Cerebellar cortex (tissue), 1 donor: ENCODE data around the gene REG4.
A peak's percentile ranks its signal among the peaks of the same experiment; 100 is the strongest.

ENCODE experiments used
- DNase-seq: peaks from one replicate; pipeline ENCODE4 v3.0.0-alpha.2; 2015; ENCODE audit warnings: low spot score

Gene REG4

DNA sequence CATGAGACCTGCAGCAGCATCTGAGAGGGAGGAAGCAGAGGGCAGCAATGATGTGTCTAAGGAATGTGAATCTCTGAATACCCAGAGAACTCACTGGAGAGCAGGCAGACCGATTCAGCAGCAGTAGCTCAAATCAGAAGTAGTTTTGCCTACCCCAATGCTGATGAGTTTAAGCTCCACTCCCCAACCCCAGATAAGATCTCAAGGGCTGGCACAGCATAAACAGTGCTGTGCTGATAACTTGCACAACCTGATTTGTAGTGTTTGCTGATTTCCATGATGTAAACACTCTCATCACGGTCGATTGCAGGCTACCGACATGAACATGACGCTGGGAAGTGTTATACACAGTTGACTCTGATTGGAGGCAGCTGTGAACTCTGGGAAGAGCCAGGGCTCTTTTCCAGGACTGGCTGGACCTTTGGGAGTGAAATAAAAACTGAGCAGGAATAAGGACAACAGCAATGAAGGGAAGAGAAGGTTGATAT, 31.3 kb downstream of the REG4 start:
- no peak for DNase-seq

DNA sequence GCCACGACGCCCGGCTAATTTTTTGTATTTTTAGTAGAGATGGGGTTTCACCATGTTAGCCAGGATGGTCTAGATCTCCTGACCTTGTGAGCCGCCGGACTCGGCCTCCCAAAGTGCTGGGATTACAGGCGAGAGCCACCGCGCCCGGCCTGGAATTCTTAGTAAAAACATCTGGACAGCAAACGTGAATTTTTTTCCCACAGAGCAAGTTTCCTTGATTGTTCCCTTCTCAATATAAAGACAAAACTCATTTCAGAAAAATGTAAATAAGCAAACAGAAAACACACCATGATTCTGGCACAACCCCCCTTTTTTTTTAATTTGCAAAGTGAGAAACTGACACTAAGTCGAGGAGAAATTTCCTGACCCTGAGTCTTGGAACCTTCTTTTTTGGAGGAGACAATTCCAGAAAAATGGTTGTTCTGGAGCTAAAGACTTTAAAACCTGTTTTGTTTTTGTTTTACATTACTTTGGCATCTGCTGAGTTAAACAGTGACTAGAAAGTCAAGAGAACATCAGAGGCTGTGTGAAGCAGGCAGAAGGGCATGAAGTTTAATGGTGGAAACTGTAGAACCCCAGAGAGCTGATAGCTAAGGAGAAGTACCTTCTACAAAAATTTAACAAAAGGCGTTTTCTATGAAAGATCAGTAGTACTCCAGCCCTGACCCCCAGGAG, 32.2 kb downstream of the REG4 start:
- DNase-seq, result no peak

DNA sequence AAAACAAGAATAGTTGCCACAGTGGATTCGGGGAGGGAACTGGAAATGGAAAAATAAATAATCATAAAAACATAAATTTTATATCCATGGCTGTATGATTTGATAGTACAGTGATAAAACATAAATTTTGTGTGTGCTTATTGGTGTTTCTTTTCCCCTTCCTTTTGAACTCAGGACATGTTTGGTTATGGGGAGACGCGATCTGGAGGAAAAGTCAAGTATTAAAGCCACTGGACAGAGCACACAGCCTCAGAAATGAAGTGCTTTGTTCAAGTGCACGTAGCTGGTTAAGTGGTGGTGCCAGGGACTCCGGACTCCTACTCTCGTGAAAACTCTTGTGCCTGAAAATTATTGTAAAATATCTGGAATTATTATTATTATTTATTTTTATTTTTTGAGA, 32.9 kb downstream of the REG4 start:
- no peak for DNase-seq

DNA sequence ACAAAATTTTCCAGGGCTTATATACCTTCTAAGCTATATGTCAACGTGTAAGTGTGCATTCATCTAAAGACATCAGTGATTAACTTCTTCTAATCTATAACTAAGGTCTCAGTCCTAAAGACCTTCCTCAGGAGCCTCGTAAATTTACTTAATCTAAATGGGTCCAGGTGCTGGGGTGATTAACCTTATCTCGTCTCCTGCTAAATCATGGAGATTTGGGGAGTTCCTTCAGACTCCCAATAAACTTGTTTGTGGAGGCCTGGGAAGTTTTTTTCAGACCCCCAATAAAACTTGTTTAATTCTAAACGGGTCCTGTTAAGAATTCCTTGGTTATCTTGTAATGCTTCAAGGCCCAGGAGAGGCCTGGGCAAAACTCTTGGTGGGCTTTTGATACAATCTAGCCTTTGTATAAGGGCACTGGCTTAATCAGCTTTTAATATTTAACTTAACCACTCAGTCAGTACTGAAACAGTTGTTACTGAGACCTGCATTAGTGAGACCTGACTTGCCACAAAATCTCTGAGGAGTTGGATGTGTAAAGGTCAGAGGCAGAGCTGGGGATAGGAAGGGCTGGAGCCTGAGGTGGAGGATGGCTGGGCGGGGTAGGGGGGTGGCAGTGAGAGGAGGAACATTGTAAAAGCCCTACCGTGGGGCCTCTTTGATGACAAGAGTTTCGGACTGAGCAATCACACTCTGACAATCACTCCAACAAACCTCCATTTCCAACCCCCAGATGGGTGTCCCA, 36.3 kb downstream of the REG4 start:
- DNase-seq, result no peak

DNA sequence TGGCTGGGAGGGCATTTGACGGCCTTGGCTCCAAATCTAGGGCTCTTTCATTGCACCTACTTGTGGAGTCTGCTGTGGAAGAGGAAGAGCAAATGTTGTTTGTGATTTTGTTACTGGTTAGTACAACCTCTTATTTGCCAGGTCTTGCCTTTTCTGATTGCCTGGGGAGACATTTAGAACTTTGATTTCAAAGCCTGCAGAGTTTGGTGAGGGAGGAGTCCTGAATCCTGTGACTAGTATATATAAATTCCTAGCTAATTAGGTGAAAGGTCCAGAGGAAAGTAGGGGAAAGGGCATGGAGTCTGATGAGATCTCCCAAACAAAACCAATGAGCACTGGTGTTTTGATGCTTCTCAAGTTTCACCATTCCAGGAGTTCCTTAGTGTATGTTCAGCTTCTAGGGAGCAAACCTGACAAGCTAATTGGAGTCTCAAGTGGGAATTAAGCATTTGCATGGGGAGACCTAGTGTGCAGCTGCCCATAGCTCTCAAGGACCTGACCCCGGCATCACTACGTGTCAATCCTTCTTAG, 37.5 kb downstream of the REG4 start:
- no peak for DNase-seq

DNA sequence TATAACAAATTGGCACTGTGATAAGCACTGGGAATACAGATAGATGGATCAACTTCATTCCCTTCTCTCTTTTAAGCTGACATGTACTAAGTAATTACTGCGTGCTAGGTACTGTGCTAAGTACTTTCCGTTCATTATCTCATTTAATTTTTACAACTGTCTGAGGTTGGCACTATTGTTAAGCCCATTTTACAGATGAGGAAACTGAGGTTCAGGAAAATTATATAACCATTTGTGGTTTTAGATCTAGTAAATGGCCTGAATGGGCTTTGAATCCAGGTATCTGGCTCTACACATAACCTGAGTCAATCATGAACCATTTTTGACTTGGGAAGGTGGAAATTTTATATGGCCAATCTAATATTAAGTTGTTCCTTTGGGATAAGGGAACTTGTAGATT, 39.0 kb downstream of the REG4 start:
- DNase-seq, result no peak

DNA sequence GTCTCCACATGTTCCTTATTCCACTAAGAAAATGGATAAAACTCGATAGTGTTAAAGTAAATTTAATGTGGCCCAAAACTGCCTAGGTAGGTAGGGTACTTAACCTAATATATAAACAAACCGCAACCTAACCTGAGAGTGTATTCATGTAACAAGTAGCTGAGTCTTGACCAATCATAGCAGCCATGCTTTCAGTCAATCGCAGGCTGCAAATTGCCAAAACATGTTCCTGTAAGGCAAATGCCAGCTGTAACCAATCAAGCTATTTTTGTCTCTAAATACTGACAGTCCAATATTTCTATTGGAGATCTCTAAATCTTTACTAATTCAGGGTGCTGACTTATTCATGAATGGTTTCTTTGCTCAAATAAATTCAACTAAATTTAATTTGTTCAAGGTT, 39.5 kb downstream of the REG4 start:
- no peak for DNase-seq

DNA sequence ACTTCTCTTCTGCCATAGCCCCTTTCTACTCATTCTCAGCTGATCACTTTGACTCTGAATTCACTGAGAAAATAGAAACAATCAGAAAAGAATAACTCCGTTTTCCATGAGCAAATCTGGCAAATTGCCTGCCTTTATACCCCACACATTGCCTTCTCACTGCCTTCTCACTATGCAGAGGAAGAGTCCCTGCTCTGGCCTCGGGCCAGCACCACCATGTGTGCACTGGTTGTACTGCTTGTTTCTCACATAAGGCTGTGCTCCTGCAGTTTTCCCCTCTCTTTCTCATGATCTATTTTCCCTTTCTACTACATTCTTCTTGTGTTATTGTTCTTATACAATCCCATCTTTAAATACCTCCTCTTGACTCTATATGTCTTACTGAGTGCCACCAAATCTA, 40.2 kb downstream of the REG4 start:
- peak; percentile 4 for DNase-seq

DNA sequence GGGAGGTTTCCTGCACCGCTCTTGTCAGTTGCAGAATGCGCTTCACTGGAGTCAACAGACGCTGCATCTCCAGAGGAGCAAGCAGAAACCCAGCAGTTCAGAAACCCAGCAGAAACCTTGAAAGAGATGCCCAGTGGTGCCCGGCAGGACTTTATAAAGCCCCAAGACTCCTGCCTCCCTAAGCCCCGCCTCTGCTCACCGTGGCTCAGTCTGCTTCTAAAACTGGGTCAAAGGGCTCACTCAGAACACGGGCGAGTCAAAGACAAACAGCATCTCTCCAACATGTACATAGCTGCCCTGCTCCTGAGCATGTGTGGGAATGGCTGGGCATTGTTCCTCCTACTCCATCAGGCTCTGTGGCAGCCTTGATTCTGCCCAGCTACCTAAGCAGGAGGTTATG, 42.5 kb downstream of the REG4 start, which contains the start of gene HMGCS2:
HMGCS2 (minus strand) TSS at position 128 of the 400 bp plus-strand sequence; CDS start at position 67, 61 bp downstream.
- no peak for DNase-seq

DNA sequence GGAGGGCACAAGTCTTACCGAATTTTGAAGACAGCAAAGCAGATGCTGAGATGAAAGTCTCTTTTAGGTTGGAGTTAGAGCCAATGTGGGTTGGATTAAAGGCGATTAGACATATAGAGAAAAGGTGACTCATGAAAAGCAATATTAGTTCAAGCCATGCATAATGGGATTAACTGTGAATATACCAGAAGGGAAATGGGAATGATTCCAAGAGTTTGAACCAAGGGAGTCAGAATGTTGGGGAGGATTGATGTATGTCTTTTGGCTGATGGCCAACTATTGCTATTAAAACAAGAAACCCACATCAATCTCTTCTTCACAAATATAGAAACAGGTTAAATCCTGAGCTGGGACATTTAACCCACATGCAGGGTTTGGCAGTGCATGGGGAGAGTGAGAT, 43.8 kb downstream of the REG4 start:
- no peak for DNase-seq

DNA sequence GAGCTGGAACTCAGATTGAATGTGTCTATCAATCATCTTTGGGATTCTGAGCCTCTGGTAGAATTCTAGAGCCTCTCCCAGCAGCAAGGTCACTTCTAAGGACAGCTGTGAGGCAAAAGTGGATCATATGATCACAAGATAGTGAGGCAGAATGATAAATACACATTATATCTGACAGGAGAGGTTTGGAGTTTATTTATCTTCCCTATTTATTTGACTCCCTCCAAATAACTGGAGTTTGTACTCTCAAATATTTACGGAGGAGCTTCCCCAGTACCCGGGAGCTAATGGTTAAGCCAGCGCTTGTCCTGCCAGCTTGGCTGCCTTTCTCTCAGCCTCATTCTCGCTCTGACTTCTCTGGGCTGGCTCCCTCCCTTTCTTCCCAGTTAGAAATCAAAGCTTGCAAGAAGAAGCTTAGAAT, 44.9 kb downstream of the REG4 start:
- peak; percentile 12 for DNase-seq

DNA sequence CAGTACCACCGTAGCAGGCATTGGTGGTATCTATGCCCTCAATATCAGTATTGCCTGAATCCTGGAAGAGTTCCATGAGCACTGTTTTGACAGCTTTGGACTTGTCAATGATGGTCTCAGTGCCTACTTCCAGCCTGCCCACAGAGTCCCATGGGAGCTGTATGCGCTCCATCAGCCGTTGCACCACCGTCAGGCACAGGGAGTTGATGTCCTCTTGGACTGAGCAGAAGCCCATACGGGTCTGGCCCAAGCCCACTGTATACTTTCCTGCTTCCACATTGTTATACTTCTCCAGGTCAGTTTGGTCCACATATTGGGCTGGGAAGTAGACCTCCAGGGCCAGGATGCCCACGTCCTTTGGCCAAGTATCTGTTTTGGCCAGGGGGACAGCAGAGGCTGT, 47.0 kb downstream of the REG4 start:
- no peak for DNase-seq

DNA sequence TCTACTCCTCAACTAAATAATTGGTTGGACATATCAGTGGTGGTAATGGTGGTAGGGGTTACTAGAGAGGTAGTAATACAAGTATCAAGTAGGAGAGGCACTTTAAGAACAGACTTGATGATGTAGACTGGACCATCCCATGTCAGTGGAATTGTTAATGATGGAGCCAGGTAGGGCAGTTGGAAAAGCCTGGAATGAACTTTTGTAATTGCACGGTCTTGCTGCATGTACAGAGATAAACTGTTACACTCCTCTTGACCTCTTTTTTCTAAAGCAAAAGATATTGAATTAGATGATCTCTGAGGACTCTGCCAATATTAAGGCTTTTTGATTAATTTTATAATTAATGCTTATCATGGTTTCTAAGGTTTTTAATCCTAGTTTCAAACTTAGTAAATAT, 48.3 kb downstream of the REG4 start:
- no peak for DNase-seq

DNA sequence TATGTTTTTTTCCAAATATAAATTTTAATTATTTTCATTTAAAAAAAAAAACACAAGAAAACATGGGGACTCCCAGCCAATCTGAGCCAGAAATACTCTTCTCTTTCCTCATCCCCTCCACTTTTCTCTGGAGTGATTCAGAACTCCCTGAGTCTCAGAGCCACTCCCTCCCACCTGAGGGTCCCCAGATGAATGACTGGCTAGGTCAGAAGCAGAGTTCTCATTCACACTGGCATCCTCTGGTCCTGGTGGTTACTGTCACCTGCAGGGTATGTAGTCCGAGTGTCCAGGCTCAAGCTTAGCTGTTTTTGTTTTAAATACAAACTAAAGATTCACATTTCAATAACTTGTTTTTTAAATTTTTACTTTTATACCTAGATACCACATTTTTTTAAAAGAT, 48.9 kb downstream of the REG4 start:
- no peak for DNase-seq

DNA sequence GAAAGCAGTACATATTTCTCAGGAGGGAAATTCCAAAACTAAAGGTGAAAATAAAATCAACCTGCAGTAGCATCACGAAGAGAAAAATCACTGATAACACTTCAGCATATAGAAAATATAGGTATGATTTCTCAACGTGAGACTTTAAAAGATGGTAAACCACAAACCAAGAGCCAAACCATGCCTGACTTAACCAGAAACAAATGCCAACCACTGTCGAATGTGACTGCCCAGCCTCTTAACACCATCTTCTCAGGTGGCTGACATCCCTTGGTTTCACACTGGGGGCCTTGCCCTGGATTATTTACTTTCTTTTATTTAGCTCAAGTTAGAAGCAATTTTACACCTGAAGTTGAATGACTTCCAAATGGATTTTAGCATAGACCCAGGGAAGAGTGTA, 52.7 kb downstream of the REG4 start:
- DNase-seq, result no peak

DNA sequence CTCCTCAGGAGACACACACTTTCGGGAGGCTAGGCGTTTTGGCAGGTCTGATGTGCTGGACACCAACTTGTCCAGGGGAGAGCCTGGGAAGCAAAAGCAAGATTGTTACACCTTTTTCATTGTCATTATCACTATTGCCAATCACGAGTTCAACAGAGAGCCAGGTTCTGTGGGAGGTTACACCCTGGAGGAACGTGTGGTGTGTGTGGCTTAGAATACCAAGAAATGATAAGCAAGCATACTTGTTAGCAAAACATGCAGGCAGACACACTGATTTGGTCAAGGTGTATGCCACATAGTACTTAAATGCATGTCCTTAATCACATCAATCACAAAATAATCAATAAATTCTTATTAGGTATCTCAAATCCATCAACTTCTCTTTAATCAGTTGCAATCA, 58.7 kb downstream of the REG4 start:
- DNase-seq, result no peak

DNA sequence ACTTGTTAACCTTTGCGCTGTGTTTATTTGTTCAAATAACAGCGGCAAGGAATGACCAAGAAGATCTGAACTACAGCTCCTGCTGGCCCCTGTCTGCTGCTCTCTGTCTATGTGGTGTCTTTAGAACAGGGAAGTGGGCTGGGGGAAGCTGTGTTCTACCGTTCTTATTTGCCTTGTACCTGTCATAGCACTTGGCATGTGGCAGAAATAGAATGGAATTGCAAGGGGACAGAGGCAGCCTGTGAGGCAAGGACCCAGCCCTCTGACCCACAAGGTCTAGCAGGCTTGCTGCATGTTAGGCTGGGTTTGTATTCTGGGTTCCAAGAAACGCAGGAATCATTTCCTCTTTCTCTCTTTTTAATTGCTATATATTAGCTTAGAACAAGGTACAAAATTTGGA, 63.2 kb downstream of the REG4 start:
- no peak for DNase-seq

DNA sequence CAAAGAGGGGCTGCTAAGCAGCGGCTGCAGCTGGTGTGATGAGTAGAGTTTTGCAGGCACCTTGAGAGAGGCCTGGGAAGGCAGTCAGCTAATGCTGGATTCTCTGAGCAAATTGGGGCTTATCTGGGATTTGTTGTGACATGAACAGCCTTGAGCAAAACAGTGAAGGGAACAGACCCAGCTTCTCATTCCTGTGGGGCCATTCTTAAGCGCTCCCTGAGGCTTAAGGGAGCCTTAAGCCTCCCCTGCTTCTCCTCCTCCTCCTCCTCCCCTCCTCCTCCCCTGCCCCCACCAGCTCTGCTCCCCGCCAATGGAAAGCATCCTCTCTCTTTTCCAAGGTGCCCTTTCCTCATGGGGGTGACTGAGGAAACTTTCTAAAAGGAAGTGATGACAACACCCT, 63.8 kb downstream of the REG4 start:
- no peak for DNase-seq

DNA sequence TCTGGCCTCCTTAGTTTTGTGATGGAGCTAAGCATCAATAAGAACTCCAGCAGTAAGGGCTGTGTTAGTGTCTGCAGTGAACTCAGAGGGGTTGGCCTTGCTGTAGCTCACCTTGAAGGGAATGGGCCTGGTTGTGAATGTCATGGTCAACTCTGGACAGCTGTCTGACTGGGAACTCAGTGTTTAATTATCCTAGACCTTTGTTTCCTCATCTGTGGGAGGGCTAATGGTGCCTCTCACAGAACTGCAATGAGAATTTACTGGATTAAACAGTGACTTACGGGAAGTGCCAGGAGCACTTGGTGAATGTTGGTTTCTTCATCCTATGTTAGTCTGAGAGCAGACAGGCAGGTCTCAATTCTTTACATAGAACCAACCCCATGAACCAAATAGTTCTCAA, 66.2 kb downstream of the REG4 start:
- DNase-seq, result no peak

DNA sequence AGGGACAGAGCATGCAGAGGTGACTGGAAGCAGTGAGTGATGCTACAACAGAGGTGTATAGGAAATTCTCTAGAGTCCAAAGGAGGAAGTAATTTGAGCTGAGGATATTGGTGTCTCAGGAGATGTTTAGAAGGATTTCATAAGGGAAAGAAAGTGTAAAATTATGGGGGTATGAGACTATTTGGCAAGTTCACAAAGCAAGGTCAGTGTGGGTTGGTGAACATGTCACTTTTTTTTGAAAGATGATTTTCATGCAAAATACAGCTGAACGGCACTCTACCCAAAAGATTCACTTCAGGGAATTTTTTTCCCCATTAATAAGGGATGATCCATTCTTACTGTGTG, 66.7 kb downstream of the REG4 start:
- DNase-seq, result no peak
